ENCODE data around the gene PSME3. TPM values are rescaled to one million over a fixed set of nuclear protein-coding genes. Genes with fewer than 3 reads are reported as not detected.

Gene PSME3
- total and polyA plus RNA-seq, 2 of the 13 experiments (the other 11 are each of a cell fraction or from before 2014, with no cell fraction given): 66.3 to 135 TPM

DNA sequence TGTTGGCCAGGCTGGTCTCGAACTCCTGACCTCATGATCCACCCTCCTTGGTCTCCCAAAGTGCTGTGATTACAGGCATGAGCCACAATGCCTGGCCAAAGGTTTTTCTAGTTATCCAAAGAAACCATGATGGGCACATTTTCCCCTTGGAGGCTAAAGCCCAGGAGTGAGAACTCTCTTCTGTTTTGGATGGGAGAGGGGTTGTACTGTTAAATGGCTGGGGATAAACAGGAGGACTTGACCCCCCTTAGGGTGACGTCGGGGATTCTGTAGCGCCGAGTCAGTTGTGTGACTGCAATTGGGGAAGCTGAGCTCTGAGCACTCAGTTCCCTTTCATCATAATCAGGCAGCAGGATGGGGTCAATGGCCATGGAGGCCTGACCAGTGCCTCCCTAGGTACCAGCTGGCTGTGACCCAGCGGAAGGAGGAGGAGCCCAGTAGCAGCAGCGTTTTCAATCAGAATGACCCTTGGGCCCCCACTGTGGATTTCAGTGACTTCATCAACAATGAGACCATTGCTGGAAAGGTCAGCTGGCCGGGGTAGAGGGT lies 21.9 kb downstream of the PSME3 start:
- Histone ChIP-seq H3K9me3 (ENCODE audit: low read length) (no peaks in the 10 kb centered on the region), H3K27me3 (ENCODE audit: control insufficient read depth in 1 of 2, insufficient read depth in 2 of 2, low read length in 2 of 2) (no peaks in the 10 kb centered on the region), H3K9ac (ENCODE audit: insufficient read depth, low read depth, low read length) (peak overlapping the region; percentile 58), H3K4me3 (replicated peaks in 1 of 3; ENCODE audit: insufficient read depth in 1 of 3, low read depth in 2 of 3, low read length in 3 of 3) (peak overlapping the region; percentile 20 to 71 (median 27)), H3K4me1 (ENCODE audit: insufficient read depth, low read length) (peaks cover 68% of the 10 kb centered on the region), H3K27ac (ENCODE audit: extremely low read length, insufficient read depth, low read length) (peak overlapping the region; percentile 77), H3K79me2 (ENCODE audit: insufficient read depth, low read length) (peaks cover 10% of the 10 kb centered on the region), H3K36me3 (replicated peaks in 1 of 2; ENCODE audit: control insufficient read depth in 1 of 2, insufficient read depth in 2 of 2, low read length in 2 of 2) (no peaks in the 10 kb centered on the region; a peak in 1 of 5 replicates), H4K20me1 (ENCODE audit: insufficient read depth, low read length) (no peaks in the 10 kb centered on the region), H2AFZ (ENCODE audit: low read length) (no peak overlapping the region), H3K4me2 (ENCODE audit: low read depth, low read length) (peak overlapping the region; percentile 80)
- CTCF ChIA-PET (ENCODE audit: low intra/inter-chr PET ratio, low total read pairs): interaction anchor here (1.0 kb wide), 1 partner anchor 82 kb away, joined by 3 read pairs; no protein-coding TSS in a partner anchor
- ATAC-seq (peak; percentile 60), FAIRE-seq (peak; percentile 80), DNase-seq (ENCODE audit: low spot score) (peak; percentile 65)
- intact Hi-C loops (cut with micrococcal nuclease; ENCODE audit: unreplicated experiment): no loop called here
- no TSS peak for BruUV-seq (replicated peaks)
- in situ Hi-C loops (cut with HindIII; ENCODE audit: extremely low pct_ligation_motif_present, low pct_unique_long_range_greater_than_20kb): no loop called here
- 18% methylated on average over 8 of the region's 8 CpGs for WGBS (ENCODE audit: low lambda C conversion rate)
- POLR2A ChIA-PET: interaction anchor here (0.9 to 4.1 kb wide), 9 partner anchors 9 to 143 kb away, joined by 3 to 36 read pairs (median 8); partner anchors contain the start of genes AOC2, PSME3 and RPL27
- TF ChIP-seq PAX8 (CRISPR knock-in tag; IDR thresholded peaks at IDR 0.05; ENCODE audit: borderline replicate concordance) (no peak), ZNF510 (CRISPR knock-in tag; IDR thresholded peaks at IDR 0.05; ENCODE audit: low read depth) (no peak), FOXJ3 (CRISPR knock-in tag; IDR thresholded peaks at IDR 0.05; ENCODE audit: borderline replicate concordance) (peak; percentile 40; the same call in 1 of the 2 replicates), ZNF777 (CRISPR knock-in tag; IDR thresholded peaks at IDR 0.05) (no peak; the same call in 1 of the 2 replicates), ZNF891 (CRISPR knock-in tag; IDR thresholded peaks at IDR 0.05) (peak; percentile 64; the same call in 1 of the 2 replicates), JUN (CRISPR knock-in tag; IDR thresholded peaks at IDR 0.05) (peak; percentile 68; the same call in 1 of the 2 replicates), TCF12 (IDR thresholded peaks at IDR 0.05) (no peak), TCF12 (CRISPR knock-in tag; IDR thresholded peaks at IDR 0.05) (0 out of 2 replicates have a peak, but pooled peaks have one; percentile 34)
- TF ChIP-seq, protein P1, sequence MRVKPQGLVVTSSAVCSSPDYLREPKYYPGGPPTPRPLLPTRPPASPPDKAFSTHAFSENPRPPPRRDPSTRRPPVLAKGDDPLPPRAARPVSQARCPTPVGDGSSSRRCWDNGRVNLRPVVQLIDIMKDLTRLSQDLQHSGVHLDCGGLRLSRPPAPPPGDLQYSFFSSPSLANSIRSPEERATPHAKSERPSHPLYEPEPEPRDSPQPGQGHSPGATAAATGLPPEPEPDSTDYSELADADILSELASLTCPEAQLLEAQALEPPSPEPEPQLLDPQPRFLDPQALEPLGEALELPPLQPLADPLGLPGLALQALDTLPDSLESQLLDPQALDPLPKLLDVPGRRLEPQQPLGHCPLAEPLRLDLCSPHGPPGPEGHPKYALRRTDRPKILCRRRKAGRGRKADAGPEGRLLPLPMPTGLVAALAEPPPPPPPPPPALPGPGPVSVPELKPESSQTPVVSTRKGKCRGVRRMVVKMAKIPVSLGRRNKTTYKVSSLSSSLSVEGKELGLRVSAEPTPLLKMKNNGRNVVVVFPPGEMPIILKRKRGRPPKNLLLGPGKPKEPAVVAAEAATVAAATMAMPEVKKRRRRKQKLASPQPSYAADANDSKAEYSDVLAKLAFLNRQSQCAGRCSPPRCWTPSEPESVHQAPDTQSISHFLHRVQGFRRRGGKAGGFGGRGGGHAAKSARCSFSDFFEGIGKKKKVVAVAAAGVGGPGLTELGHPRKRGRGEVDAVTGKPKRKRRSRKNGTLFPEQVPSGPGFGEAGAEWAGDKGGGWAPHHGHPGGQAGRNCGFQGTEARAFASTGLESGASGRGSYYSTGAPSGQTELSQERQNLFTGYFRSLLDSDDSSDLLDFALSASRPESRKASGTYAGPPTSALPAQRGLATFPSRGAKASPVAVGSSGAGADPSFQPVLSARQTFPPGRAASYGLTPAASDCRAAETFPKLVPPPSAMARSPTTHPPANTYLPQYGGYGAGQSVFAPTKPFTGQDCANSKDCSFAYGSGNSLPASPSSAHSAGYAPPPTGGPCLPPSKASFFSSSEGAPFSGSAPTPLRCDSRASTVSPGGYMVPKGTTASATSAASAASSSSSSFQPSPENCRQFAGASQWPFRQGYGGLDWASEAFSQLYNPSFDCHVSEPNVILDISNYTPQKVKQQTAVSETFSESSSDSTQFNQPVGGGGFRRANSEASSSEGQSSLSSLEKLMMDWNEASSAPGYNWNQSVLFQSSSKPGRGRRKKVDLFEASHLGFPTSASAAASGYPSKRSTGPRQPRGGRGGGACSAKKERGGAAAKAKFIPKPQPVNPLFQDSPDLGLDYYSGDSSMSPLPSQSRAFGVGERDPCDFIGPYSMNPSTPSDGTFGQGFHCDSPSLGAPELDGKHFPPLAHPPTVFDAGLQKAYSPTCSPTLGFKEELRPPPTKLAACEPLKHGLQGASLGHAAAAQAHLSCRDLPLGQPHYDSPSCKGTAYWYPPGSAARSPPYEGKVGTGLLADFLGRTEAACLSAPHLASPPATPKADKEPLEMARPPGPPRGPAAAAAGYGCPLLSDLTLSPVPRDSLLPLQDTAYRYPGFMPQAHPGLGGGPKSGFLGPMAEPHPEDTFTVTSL (CRISPR knock-in tag; IDR thresholded peaks at IDR 0.05; ENCODE audit: borderline replicate concordance): 0 out of 2 replicates have a peak, but pooled peaks have one; percentile 10
- TF ChIP-seq, protein P2, sequence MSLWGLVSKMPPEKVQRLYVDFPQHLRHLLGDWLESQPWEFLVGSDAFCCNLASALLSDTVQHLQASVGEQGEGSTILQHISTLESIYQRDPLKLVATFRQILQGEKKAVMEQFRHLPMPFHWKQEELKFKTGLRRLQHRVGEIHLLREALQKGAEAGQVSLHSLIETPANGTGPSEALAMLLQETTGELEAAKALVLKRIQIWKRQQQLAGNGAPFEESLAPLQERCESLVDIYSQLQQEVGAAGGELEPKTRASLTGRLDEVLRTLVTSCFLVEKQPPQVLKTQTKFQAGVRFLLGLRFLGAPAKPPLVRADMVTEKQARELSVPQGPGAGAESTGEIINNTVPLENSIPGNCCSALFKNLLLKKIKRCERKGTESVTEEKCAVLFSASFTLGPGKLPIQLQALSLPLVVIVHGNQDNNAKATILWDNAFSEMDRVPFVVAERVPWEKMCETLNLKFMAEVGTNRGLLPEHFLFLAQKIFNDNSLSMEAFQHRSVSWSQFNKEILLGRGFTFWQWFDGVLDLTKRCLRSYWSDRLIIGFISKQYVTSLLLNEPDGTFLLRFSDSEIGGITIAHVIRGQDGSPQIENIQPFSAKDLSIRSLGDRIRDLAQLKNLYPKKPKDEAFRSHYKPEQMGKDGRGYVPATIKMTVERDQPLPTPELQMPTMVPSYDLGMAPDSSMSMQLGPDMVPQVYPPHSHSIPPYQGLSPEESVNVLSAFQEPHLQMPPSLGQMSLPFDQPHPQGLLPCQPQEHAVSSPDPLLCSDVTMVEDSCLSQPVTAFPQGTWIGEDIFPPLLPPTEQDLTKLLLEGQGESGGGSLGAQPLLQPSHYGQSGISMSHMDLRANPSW (CRISPR knock-in tag; IDR thresholded peaks at IDR 0.05; ENCODE audit: borderline replicate concordance): 0 out of 2 replicates have a peak, but pooled peaks have one; percentile 6
- TF ChIP-seq, protein P3, sequence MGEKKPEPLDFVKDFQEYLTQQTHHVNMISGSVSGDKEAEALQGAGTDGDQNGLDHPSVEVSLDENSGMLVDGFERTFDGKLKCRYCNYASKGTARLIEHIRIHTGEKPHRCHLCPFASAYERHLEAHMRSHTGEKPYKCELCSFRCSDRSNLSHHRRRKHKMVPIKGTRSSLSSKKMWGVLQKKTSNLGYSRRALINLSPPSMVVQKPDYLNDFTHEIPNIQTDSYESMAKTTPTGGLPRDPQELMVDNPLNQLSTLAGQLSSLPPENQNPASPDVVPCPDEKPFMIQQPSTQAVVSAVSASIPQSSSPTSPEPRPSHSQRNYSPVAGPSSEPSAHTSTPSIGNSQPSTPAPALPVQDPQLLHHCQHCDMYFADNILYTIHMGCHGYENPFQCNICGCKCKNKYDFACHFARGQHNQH (CRISPR knock-in tag; IDR thresholded peaks at IDR 0.05): 0 out of 2 replicates have a peak, but pooled peaks have one; percentile 60

Measured in HepG2 (cell line).